Smooth muscle cell of the umbilical artery (primary cell): ENCODE results near the gene ELMO1. TPM values are rescaled to one million over a fixed set of nuclear protein-coding genes. Genes with fewer than 3 reads are reported as not detected.

ENCODE experiments used
- total RNA-seq: library from RNA; depleted of rRNA; stranded (reverse); fragments of >200 nt; gene quantifications from 2 replicates; pipeline ENCODE4 v1.2.3, GENCODE V29; 2014

Gene ELMO1, protein sequence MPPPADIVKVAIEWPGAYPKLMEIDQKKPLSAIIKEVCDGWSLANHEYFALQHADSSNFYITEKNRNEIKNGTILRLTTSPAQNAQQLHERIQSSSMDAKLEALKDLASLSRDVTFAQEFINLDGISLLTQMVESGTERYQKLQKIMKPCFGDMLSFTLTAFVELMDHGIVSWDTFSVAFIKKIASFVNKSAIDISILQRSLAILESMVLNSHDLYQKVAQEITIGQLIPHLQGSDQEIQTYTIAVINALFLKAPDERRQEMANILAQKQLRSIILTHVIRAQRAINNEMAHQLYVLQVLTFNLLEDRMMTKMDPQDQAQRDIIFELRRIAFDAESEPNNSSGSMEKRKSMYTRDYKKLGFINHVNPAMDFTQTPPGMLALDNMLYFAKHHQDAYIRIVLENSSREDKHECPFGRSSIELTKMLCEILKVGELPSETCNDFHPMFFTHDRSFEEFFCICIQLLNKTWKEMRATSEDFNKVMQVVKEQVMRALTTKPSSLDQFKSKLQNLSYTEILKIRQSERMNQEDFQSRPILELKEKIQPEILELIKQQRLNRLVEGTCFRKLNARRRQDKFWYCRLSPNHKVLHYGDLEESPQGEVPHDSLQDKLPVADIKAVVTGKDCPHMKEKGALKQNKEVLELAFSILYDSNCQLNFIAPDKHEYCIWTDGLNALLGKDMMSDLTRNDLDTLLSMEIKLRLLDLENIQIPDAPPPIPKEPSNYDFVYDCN
- total RNA-seq, result under 0.01 and 0.09 TPM in 2 replicates

DNA sequence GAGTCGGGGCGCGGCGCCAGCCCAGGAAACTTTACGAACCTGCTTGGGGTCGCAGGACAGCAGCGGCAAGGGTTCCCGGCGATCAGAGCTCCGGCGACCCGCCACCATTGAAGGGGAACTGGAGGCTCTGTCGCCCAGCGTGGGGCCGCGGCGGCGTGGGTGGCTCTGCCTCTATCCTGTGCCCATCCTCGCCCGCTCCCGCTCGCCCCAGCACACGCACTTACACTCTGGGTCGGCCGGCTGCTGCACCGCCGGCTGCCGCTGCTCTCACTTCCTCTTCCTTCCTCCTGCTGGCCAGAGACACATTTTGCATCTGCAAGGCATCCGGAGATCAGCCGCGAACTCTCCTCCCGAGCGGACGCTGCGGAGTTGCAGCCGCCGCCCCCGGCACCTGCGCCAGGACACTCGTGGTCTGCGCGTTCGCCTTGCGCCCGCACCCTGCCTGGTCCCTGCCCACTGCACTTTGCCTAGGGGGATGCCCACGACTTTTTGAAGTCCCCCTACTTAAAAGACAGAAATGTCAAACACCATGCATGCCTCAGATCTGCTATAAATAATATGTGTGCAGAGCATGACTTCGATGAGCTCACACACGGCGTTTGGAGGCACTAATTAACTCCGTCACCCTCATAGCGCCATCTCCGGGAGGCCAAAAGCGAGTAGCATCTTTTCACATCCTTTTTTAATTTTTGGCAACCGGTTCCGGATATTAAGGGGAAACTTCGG, at the start of gene ELMO1:
Gene ELMO1 (minus strand): TSS at position 229 of the 726 bp plus-strand sequence. CDS start 106,174 bp downstream, outside the sequence.

Other genes starting within 250 kb of the ELMO1 start
- gene GPR141, start 234.9 kb upstream of the ELMO1 start, total RNA-seq, result not detected in 2 replicates